ENCODE results near the gene CASK.

CASK gene

GRCh38 chrX:41471786-41472185, 451.6 kb downstream of the CASK start:
- no peak for DNase-seq (ENCODE audit: low read depth)

- DNase-seq (ENCODE audit: low read depth) = no peak
Observed at GRCh38 chrX:41470706-41471105, 452.6 kb downstream of the CASK start.

- no peak for DNase-seq (ENCODE audit: low read depth)
Observed at GRCh38 chrX:41468647-41469323, 454.6 kb downstream of the CASK start.

Measured in stimulated activated CD8-positive, alpha-beta memory T cell treated with anti-CD3 and anti-CD28 coated beads, Interleukin-4, amount 100 ng/mL, for 24 hours (primary cell).